Uterus (tissue), 4 donors: ENCODE data around the gene FBN2. TPM values are rescaled to one million over a fixed set of nuclear protein-coding genes. Genes with fewer than 3 reads are reported as not detected.

Experiments used
- DNase-seq, 2 donors: peaks; one replicate each; pipeline ENCODE4 v3.0.0-alpha.2; 2019 to 2020
- H3K27ac ChIP-seq, 2 donors: fragments of 200-600 bp; sonication (generic); 1 replicate in 1 of 2; 2 replicates in 1 of 2; pipeline ENCODE4 v1.5.1; 2016 to 2018
- H3K27me3 ChIP-seq, 2 donors: fragments of 200-600 bp; sonication (generic); one replicate each; pipeline ENCODE4 v1.5.1; 2018 to 2019; ENCODE audit warnings: control low read depth in 1 of 2
- H3K36me3 ChIP-seq, 2 donors: fragments of 200-600 bp; sonication (generic); one replicate each; pipeline ENCODE4 v1.5.1; 2019; ENCODE audit warnings: control low read depth in 1 of 2
- H3K4me1 ChIP-seq, 2 donors: fragments of 200-600 bp; sonication (generic); one replicate each; pipeline ENCODE4 v1.5.1; 2018 to 2019; ENCODE audit warnings: control low read depth in 1 of 2
- H3K4me3 ChIP-seq, 2 donors: fragments of 200-600 bp; sonication (generic); 1 replicate in 1 of 2; 2 replicates in 1 of 2; pipeline ENCODE4 v1.5.1; 2018 to 2019; ENCODE audit warnings: mild to moderate bottlenecking in 1 of 2
- H3K9me3 ChIP-seq, 2 donors: fragments of 200-600 bp; sonication (generic); one replicate each; pipeline ENCODE4 v1.5.1; 2019; ENCODE audit warnings: control low read depth in 1 of 2
- CTCF ChIP-seq, 4 experiments: fragments of 200-600 bp in 2 of 4; fragments of 450-650 bp in 2 of 4; sonication (generic) in 2 of 4; IDR thresholded peaks; one replicate each; pipeline ENCODE4 v1.5.1; 2016 to 2019; ENCODE audit warnings: antibody characterized with exemption in 4 of 4, mild to moderate bottlenecking in 2 of 4, moderate library complexity in 1 of 4
- POLR2A ChIP-seq, 2 donors: fragments of 450-650 bp; IDR thresholded peaks; one replicate each; pipeline ENCODE4 v1.6.1; 2016; ENCODE audit warnings: antibody characterized with exemption in 2 of 2, mild to moderate bottlenecking in 1 of 2, moderate library complexity in 1 of 2
- intact Hi-C: fragments of 100-400 bp; cut with DNase I; formaldehyde crosslinking; loops from one replicate; pipeline ENCODE4 v1.15.1; 2023; ENCODE audit warnings: low total_unique reads
- small RNA-seq: library from RNA; depleted of rRNA; stranded (forward); fragments of <200 nt; gene quantifications from one replicate; pipeline ENCODE3, GENCODE V24; 2016
- total RNA-seq, 4 donors: library from RNA; depleted of rRNA in 3 of 4; stranded (reverse); fragments of >200 nt in 3 of 4; gene quantifications; one replicate each; pipeline versions ENCODE4 v1.1.0 to v1.2.4, GENCODE V29; 2014 to 2023
- donor health status: DM: yes; HTN: yes; CAD: no.

The FBN2 gene
- total RNA-seq, 4 donors from 2014 or later, result 1.0 to 389 (median 2.8) TPM

- H3K4me3 ChIP-seq, result no peak overlapping the region
- H3K27me3 ChIP-seq, result no peaks in the 10 kb centered on the region
- TF ChIP-seq CTCF (IDR thresholded peaks at IDR 0.05) (no peak), POLR2A (IDR thresholded peaks at IDR 0.05) (no peak)
- H3K9me3 ChIP-seq, result no peaks in the 10 kb centered on the region
- DNase-seq, result no peak
- H3K36me3 ChIP-seq, result no peaks in the 10 kb centered on the region
- intact Hi-C loops, result no loop called here
- no peak overlapping the region for H3K27ac ChIP-seq
- H3K4me1 ChIP-seq, result no peaks in the 10 kb centered on the region
These were observed 321.8 kb downstream of the FBN2 start for GRCh38 chr5:128216285-128216684.

GRCh38 chr5:128213833-128214232 lies 324.2 kb downstream of the FBN2 start:
- H3K9me3 ChIP-seq, result no peaks in the 10 kb centered on the region
- no peaks in the 10 kb centered on the region for H3K36me3 ChIP-seq
- no peaks in the 10 kb centered on the region for H3K27me3 ChIP-seq
- H3K4me3 ChIP-seq, result no peak overlapping the region
- H3K27ac ChIP-seq, result no peak overlapping the region
- no peak for DNase-seq
- H3K4me1 ChIP-seq, result no peaks in the 10 kb centered on the region
- TF ChIP-seq CTCF (IDR thresholded peaks at IDR 0.05) (no peak), POLR2A (IDR thresholded peaks at IDR 0.05) (no peak)
- intact Hi-C loops, result no loop called here

GRCh38 chr5:128213340-128213739 lies 324.7 kb downstream of the FBN2 start:
- no peaks in the 10 kb centered on the region for H3K9me3 ChIP-seq
- peak; percentile 30 to 49 for DNase-seq
- TF ChIP-seq CTCF (IDR thresholded peaks at IDR 0.05) (peak; percentile 60 to 72 (median 71)), POLR2A (IDR thresholded peaks at IDR 0.05) (no peak)
- intact Hi-C loops, result no loop called here
- H3K4me3 ChIP-seq, result no peak overlapping the region
- H3K27ac ChIP-seq, result no peak overlapping the region
- no peaks in the 10 kb centered on the region for H3K4me1 ChIP-seq
- no peaks in the 10 kb centered on the region for H3K36me3 ChIP-seq
- no peaks in the 10 kb centered on the region for H3K27me3 ChIP-seq

GRCh38 chr5:128212191-128212806 lies 325.7 kb downstream of the FBN2 start:
- intact Hi-C loops, result no loop called here
- no peak for TF ChIP-seq CTCF (IDR thresholded peaks at IDR 0.05)
- no peak for TF ChIP-seq POLR2A (IDR thresholded peaks at IDR 0.05)
- Histone ChIP-seq H3K9me3 (no peaks in the 10 kb centered on the region), H3K36me3 (no peaks in the 10 kb centered on the region), H3K4me3 (no peak overlapping the region), H3K4me1 (no peaks in the 10 kb centered on the region), H3K27ac (no peak overlapping the region), H3K27me3 (no peaks in the 10 kb centered on the region)
- DNase-seq, result no peak

- intact Hi-C loops, result no loop called here
- no peaks in the 10 kb centered on the region for H3K27me3 ChIP-seq
- H3K4me3 ChIP-seq, result no peak overlapping the region
- no peaks in the 10 kb centered on the region for H3K9me3 ChIP-seq
- no peaks in the 10 kb centered on the region for H3K36me3 ChIP-seq
- no peaks in the 10 kb centered on the region for H3K4me1 ChIP-seq
- DNase-seq, result no peak
- no peak overlapping the region for H3K27ac ChIP-seq
- no peak for TF ChIP-seq POLR2A (IDR thresholded peaks at IDR 0.05)
- TF ChIP-seq CTCF (IDR thresholded peaks at IDR 0.05), result no peak
These were observed 329.6 kb downstream of the FBN2 start for GRCh38 chr5:128208436-128208835.

Small RNAs within 50 kb of the gene (small RNA-seq; reads per million reads assigned to genes)
- gene RF00019, result not detected
